Muscle of arm (tissue), 14 donors: ENCODE measurements around the gene HTRA3. TPM values are rescaled to one million over a fixed set of nuclear protein-coding genes. Genes with fewer than 3 reads are reported as not detected.

ENCODE experiments used
- DNase-seq: peaks from one replicate; pipeline ENCODE4 v3.0.0-alpha.2; 2013
- long read RNA-seq, 11 donors: transcript quantifications; one replicate each; lab custom pipeline, GENCODE V29; 2026
- polyA plus RNA-seq, 12 donors: library from polyadenylated mRNA; unstranded; fragments of 120-200 nt; gene quantifications; one replicate each; pipeline ENCODE4 v1.2.1, GENCODE V29; 2013; ENCODE audit not compliant: insufficient read length in 12 of 12

Gene HTRA3
- 10 to 100 TPM in 11 of 12 donors, not detected in 1; 29.7 to 62.6 (median 46.4) TPM for polyA plus RNA-seq
- long read RNA-seq, donor 1, partial matches to known transcripts: 0 of 2 reads
- long read RNA-seq, donor 1, other reads (novel, unspliced or antisense): 0 of 2 reads
- long read RNA-seq, donor 2, transcript HTRA3-201 (9 exons, 2,541 nt): major isoform, 7 of 11 reads
- long read RNA-seq, donor 2, partial matches to known transcripts: 0 of 11 reads
- long read RNA-seq, donor 2, other reads (novel, unspliced or antisense): 0 of 11 reads
- long read RNA-seq, donor 3, transcript HTRA3-201 (9 exons, 2,541 nt): major isoform, 6 of 6 reads
- long read RNA-seq, donor 3, partial matches to known transcripts: 0 of 6 reads
- long read RNA-seq, donor 3, other reads (novel, unspliced or antisense): 0 of 6 reads
- long read RNA-seq, donor 4, transcript HTRA3-201 (9 exons, 2,541 nt): major isoform, 6 of 6 reads
- long read RNA-seq, donor 4, partial matches to known transcripts: 0 of 6 reads
- long read RNA-seq, donor 4, other reads (novel, unspliced or antisense): 0 of 6 reads
- long read RNA-seq, donor 5, transcript HTRA3-201 (9 exons, 2,541 nt): major isoform, 6 of 8 reads
- long read RNA-seq, donor 5, partial matches to known transcripts: 0 of 8 reads
- long read RNA-seq, donor 5, other reads (novel, unspliced or antisense): 0 of 8 reads
- long read RNA-seq, donor 6, partial matches to known transcripts: 0 of 4 reads
- long read RNA-seq, donor 6, other reads (novel, unspliced or antisense): 0 of 4 reads
- long read RNA-seq, donor 7, partial matches to known transcripts: 6 of 6 reads
- long read RNA-seq, donor 7, other reads (novel, unspliced or antisense): 0 of 6 reads
- long read RNA-seq, donor 8, transcript HTRA3-201 (9 exons, 2,541 nt): major isoform, 13 of 18 reads
- long read RNA-seq, donor 8, partial matches to known transcripts: 5 of 18 reads
- long read RNA-seq, donor 8, other reads (novel, unspliced or antisense): 0 of 18 reads
- long read RNA-seq, donor 9, partial matches to known transcripts: 0 of 4 reads
- long read RNA-seq, donor 9, other reads (novel, unspliced or antisense): 0 of 4 reads
- long read RNA-seq, donor 10, transcript HTRA3-201 (9 exons, 2,541 nt): major isoform, 9 of 12 reads
- long read RNA-seq, donor 10, partial matches to known transcripts: 0 of 12 reads
- long read RNA-seq, donor 10, other reads (novel, unspliced or antisense): 0 of 12 reads
- long read RNA-seq, donor 11, transcript HTRA3-201 (9 exons, 2,541 nt): major isoform, 13 of 14 reads
- long read RNA-seq, donor 11, partial matches to known transcripts: 0 of 14 reads
- long read RNA-seq, donor 11, other reads (novel, unspliced or antisense): 0 of 14 reads

DNA sequence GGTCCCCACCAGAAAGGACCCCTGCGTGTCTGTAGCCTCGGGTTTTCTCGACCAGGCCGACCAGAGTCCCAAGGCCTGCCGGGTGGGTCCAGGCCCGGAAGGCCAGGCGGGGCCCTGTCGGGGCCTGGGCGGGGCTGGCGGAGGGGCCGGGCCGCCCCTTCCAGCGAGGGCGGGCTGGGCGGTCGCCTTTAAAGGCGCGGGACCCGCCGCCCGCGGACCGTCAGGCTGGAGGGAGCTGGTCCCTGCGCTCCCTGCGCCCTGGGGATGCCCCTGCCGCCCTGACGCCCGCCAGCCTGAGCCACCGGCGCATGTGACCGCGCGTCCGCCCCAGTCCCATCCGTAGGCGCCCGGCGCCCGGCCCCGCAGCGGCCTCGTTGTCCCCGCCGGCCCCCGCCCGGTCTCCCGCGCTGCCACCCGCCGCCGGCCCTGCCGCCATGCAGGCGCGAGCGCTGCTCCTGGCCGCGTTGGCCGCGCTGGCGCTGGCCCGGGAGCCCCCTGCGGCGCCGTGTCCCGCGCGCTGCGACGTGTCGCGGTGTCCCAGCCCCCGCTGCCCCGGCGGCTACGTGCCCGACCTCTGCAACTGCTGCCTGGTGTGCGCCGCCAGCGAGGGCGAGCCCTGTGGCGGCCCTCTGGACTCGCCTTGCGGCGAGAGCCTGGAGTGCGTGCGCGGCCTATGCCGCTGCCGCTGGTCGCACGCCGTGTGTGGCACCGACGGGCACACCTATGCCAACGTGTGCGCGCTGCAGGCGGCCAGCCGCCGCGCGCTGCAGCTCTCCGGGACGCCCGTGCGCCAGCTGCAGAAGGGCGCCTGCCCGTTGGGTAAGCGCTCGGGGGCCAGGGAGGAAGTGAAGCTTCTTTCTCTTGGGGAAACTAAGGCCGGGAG, at the start of gene HTRA3:
Gene HTRA3 (plus strand): TSS at position 220 of the 883 bp plus-strand sequence. CDS start 215 bp downstream, at position 435.
- peak; percentile 64 for DNase-seq

DNA sequence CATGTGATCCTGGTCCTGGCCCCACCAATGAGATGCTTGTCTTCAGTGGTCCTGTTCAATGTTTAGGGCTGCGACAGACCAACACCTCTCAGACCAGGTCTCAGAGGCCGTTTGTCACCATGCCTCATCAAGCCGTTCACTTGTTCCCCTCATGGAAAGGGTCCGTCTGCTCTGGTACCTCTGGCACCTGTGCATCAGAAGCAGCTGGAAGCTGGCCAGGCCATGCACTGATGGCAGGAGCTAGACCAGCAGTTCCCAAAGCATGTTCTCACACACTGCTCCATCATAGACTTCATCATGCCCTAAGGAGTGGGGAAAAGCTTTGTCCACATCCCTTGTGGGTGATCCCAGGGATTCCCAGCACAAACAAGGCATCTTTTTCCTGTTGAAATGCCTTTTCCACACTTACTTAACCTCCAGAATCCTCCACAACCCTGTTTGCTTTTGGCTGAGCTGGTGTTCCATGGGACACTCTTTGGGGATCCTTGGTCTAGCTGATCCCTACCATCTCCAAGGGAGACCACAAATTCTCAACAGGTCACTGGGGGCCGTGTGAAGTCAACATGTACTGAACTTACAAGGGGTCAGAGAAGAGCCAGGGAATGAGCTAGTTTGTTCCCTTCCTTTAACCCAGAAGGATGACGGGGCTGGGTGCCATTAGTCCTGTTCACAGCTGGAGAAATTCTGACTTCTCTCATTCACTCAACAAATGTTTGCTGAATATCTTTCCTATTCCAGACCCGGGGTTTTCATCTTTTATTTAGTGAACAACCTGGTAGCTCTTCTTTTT, 48.7 kb upstream of the HTRA3 start:
- DNase-seq: no peak

DNA sequence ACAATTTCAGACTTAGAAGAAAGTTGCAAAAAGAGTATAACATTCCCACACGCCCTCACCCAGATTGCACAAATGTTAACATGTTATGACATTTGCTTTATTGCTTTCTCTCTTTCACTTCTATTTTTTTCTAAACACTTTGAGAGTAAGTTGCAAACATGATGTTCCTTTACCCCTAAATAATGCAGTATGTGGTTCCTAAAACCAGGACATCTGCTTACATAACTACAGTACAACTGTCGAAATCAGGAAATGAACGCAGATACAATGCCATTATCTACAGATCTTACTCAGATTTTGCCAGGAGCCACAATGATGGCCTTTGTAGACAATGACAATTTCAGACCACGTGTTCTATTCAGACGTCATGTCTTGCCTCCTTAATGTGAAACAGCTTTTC, 48.1 kb upstream of the HTRA3 start:
- DNase-seq: no peak

DNA sequence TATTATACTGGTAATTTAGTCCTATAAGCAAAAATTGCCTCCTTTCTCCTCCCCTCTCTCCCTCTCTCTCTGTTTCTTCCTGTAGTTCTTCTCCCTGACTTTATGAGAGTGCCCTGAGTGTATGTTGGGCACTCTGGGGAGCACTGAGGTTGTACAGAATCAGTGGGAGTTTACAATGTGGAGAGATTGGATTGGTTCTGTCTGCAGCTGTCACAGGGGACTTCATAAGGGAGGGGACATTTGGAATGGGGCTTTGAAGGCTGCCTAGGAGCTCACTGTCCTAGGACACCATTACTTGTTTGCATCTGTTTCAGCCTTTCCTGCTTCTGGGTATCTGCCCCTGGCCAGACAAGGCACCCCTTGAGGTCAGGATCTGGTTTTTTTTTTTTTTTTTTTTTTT, 47.6 kb upstream of the HTRA3 start:
- DNase-seq: no peak

DNA sequence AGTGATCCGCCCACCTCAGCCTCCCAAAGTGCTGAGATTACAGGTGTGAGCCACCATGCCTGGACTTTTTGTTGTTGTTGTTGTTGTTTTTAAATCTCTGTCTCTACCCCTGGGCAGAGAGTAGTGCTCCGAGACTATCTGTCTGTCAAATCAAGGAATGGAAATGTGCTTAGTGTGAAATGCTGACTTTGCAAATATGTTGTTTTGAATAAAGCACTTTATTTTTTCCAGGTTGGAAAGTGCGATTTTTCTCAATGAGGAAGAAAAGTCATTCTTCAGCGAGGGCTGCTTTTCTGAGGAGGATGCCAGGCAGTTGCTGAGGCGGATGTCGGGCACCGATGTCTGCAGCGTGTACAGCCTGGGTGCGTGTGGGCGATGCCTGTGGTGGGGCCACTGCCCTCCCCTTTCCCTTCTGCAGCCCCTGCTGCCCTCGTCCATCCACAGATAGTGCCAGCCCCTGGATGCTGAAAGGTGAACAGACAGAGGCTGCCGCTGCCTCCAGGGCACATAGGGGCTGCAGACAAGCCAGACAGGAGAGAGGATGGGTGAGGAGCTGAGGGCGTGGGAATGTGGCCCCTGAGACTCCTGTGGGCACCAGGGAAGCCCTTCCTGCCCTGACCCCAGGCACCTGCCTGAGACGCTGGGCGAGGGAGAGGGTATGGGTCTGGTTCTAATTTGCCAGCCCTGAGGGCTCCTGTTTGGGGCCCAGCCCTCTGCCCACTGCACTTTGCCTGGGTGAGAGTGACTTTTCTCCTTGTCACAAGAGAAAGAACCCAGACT, 46.8 kb upstream of the HTRA3 start:
- DNase-seq: no peak

DNA sequence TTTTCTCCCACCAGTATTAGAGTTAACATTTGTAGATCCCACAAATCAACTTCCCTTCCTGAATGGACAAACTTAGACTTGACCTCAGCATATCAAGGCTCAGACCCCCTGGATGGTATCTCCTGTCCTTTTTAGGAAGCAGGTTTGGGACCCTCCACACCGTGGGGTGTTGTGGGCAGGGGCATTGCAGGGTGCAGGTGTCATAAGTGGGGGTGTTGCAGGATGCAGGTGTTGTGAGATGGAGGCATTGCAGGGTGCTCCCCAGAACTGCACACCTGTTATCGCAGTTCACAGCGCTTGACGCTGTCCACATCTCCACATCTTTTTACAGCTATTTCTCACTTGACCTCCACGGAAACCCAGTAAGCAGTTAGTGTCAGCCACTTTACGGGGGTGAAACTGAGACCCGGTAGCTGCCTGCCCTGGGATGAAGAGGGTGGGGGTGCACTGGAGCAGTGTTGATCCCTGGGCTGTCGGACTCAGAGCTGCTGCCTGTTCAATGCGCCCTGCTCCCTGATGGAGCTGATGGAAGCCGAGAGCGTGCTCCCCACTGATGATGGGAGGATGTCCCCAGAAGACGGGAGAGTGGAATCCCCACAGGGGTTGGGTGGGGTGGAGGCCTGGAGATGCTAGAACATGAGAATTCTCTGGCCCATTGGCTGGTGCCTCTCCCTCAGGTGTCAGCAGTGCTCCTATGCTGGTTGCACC, 45.1 kb upstream of the HTRA3 start:
- DNase-seq: no peak

DNA sequence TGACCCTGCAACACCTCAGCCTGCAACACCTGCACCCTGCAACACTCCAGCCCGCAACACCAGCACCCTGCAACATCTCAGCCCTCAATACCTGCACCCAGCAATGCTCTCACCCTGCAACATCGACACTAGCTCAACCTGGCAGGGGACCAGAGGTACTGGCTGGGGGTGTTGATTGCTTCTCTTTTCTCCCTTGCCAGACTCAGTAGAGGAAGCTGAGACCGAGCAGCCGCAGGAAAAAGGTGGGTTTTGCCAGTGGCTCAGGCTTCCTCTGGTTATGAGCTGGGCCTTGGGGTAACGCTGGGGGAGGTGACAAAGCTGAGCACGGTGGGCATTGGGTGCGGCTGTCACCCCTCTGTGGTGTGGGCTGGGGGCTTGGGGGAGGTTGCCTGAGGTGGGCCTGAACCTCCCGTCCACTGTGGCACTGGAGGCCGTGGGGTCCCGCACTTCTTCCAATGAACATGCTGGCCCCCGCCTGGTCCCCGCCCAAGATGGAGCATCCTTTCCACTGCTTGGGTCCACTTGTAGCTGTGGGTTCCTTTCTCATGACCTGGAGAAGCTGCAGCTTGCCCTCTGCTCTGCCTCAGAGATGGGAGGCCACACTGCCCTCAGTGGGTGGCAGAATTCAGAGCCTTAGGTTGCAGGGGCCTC, 44.5 kb upstream of the HTRA3 start:
- no peak for DNase-seq

DNA sequence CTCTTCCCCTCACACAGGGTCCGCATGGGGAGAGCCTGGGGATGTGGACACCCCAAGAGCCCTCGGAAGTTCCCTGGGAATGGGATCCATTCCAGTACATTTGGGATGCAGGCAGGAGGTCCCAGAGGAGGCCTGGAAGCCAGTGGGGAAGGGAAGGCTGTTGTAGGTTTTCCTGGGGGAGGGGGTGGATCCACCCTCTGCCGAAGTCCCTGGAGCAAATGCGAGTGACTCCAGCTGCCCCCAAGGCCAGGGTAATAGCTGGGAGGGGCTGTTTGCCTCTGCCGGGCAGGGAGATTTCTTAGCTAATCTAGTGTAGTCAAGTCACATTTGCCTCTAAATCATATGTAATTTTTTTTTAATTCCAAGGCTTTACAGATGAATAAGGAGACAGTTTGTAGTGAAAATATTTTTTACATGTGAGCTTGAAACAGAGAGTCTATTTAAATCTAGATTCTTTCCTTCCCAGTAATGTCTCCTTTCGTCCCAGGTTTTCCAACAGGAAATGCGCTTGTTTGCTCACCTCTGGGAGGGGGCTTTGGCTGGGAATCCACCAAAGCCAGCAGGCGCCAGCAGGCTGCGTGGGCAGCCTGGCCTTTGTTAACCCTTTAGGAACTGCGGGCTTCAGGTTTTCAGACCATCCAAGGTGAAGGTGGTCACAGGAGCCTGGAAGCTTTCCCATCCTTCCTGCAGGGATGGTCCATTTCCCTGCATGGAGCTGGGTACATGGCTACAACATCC, 43.7 kb upstream of the HTRA3 start:
- no peak for DNase-seq

DNA sequence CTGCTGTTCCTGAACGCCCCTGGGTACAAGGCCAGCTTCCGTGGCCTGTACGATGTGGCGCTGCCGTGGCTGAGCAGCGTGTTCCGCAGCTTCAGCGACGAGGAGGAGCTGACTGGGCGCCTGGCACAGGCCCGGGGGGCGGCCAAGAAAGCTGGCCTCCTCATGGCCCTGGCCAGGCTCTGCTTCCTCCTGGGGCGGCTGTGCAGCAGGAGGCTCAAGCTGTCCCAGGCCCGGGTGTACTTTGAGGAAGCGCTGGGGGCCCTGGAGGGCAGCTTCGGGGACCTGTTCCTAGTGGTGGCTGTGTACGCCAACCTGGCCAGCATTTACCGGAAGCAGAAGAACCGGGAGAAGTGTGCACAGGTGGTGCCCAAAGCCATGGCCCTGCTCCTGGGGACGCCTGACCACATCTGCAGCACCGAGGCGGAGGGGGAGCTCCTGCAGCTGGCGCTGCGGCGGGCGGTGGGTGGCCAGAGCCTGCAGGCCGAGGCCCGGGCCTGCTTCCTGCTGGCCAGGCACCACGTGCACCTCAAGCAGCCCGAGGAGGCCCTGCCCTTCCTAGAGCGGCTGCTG, 42.3 kb upstream of the HTRA3 start:
- DNase-seq: no peak

DNA sequence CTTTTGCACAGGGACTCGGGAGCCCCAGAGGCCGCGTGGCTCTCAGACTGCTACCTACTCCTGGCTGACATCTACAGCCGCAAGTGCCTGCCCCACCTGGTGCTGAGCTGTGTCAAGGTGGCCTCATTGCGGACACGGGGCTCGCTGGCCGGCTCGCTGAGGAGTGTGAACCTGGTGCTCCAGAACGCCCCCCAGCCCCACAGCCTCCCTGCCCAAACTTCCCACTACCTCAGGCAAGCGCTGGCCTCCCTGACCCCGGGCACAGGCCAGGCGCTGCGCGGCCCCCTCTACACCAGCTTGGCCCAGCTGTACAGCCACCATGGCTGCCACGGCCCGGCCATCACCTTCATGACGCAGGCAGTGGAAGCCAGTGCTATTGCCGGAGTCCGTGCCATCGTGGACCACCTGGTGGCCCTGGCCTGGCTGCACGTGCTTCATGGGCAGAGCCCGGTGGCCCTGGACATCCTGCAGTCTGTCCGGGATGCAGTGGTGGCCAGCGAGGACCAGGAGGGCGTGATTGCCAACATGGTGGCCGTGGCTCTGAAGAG, 41.7 kb upstream of the HTRA3 start:
- no peak for DNase-seq

DNA sequence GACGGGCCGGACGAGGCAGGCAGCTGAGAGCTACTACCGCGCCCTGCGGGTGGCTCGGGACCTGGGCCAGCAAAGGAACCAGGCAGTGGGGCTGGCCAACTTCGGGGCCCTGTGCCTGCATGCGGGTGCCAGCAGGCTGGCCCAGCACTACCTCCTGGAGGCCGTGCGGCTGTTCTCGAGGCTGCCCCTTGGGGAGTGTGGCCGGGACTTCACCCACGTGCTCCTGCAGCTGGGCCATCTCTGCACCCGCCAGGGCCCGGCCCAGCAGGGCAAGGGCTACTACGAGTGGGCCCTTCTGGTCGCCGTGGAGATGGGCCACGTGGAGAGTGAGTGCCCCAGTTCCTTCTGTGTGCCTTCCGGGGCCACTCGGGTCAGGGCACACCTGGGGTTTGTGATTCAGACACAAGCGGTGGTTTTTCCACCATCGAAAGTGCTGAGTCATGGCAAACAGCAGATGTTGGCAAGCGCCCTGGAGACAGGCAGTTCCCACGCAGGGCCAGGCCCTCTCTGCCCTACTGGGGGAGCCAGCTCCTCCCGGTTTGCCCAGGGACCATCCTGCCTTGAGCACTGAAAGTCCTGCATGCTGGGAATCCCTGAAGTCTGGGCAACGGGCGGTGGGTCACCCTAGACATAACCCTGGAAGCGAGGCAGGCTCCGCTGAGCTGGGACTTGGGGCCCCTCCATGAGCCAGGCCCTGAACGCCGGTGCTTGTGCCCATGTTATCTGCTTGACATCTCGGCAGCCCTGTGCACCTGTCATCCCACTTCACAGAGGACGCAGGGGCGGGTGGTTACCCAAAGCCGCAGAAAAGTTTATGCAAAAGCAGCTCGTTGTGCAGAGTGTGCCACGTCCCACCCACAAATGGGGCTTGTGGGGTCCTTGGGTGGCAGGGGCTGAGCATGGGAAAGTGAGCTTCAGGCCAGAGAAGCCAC, 41.0 kb upstream of the HTRA3 start:
- peak; percentile 42 for DNase-seq

- no peak for DNase-seq
Observed at GRCh38 chr4:8229331-8229975, 40.1 kb upstream of the HTRA3 start.

- no peak for DNase-seq
Observed at GRCh38 chr4:8230033-8230432, 39.5 kb upstream of the HTRA3 start.

DNA sequence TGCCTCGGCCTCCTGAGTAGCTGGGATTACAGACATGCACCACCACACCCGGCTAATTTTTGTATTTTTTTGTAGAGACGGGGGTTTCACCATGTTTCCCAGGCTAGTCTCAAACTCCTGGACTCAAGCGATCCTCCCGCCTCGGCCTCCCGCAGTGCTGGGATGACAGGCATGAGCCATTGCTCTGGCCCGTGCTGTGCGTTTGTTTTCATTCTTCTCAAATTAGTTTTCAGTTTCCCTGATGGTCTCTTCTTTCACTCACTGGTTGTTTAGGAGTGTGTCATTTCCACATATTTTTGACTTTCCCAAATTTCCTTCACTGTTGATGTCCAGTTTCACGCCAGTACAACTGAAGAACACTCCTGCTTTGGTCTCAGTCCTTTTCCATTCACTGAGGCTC, 38.7 kb upstream of the HTRA3 start:
- DNase-seq: no peak

DNA sequence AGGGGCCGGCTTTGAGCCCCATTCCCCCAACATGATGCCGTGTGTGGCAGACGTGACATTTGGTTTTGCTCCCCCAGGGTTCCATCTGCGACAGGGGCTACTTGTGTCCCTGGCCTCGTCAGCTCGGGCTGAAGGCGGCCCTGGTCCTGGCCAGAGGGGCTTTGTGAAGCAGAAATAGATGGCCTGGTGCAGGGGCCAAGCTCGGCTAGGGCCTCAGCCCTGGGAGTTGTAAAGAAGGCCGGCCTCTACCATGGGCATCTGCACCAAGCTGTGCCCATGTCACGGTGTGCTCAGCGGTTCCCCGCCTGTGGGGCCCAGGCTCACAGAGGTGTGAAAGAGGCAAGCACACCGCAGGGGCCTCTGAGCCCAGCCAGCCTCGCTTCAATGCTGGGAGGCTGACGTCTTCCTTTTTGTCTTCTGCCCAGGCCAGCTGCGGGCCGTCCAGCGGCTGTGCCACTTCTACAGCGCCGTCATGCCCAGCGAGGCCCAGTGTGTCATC, 38.0 kb upstream of the HTRA3 start:
- DNase-seq: no peak
